Measurements from ENCODE around the gene RMND5B. TPM values are rescaled to one million over a fixed set of nuclear protein-coding genes. Genes with fewer than 3 reads are reported as not detected.

The RMND5B gene
- total RNA-seq, 1 donor from 2014 or later: 81.6 TPM

GRCh38 chr5:178152491-178153444 is 22.0 kb downstream of the RMND5B start:
- H3K27me3 ChIP-seq: no peaks in the 10 kb centered on the region
- peak overlapping the region; percentile 72 to 74 for H3K27ac ChIP-seq
- H3K9me3 ChIP-seq: no peaks in the 10 kb centered on the region
- peak overlapping the region; percentile 63 to 77 for H3K4me3 ChIP-seq
- peaks cover 22 to 39% of the 10 kb centered on the region in 2 donors for H3K36me3 ChIP-seq
- no peak for TF ChIP-seq CTCF (IDR thresholded peaks at IDR 0.05)
- intact Hi-C loops (cut with DNase I): loop anchor here (5.0 to 10.0 kb wide), 4 partner anchors 472 to 1405 kb away; partner anchors contain the start of genes CLK4, PRELID1, RAB24 and TMED9
- peaks cover 7 to 14% of the 10 kb centered on the region in 2 donors for H3K4me1 ChIP-seq
- DNase-seq (ENCODE audit: low spot score in 2 of 2): no peak

GRCh38 chr5:178153530-178154340 is 22.9 kb downstream of the RMND5B start, which contains the start of gene NHP2:
Gene NHP2 (minus strand): TSS chr5:178153885. CDS start chr5:178153817, 68 bp downstream.
- Histone ChIP-seq H3K9me3 (no peaks in the 10 kb centered on the region), H3K4me3 (peak within 1 kb of the TSS; percentile 63 to 77), H3K27ac (peak within 1 kb of the TSS; percentile 72 to 74), H3K27me3 (no peaks in the 10 kb centered on the region), H3K36me3 (peaks cover 12 to 29% of the 10 kb centered on the region in 2 donors), H3K4me1 (peaks cover 7 to 14% of the 10 kb centered on the region in 2 donors)
- no peak for TF ChIP-seq CTCF (IDR thresholded peaks at IDR 0.05)
- peak; percentile 92 to 99 for DNase-seq (ENCODE audit: low spot score in 2 of 2)
- intact Hi-C loops (cut with DNase I): loop anchor here (1.0 to 10.0 kb wide), 7 partner anchors 22 to 1404 kb away; partner anchors contain the start of genes CLK4, HNRNPAB, PHYKPL and PRELID1

GRCh38 chr5:178155065-178155464 is 24.3 kb downstream of the RMND5B start:
- TF ChIP-seq CTCF (IDR thresholded peaks at IDR 0.05): no peak
- Histone ChIP-seq H3K4me1 (peaks cover 7 to 14% of the 10 kb centered on the region in 2 donors), H3K9me3 (no peaks in the 10 kb centered on the region), H3K36me3 (peaks cover 0 to 16% of the 10 kb centered on the region in 2 donors), H3K4me3 (no peak overlapping the region), H3K27me3 (no peaks in the 10 kb centered on the region), H3K27ac (no peak overlapping the region)
- DNase-seq (ENCODE audit: low spot score in 2 of 2): no peak
- intact Hi-C loops (cut with DNase I): loop anchor here (2.0 to 10.0 kb wide), 4 partner anchors 78 to 850 kb away; partner anchors contain the start of genes CLK4, PHYKPL, PRELID1 and RAB24

GRCh38 chr5:178160176-178160575 is 29.4 kb downstream of the RMND5B start:
- no peaks in the 10 kb centered on the region for H3K27me3 ChIP-seq
- DNase-seq (ENCODE audit: low spot score in 2 of 2): peak in 1 of 2 donors; percentile 25
- TF ChIP-seq CTCF (IDR thresholded peaks at IDR 0.05): no peak
- H3K4me3 ChIP-seq: no peak overlapping the region
- H3K36me3 ChIP-seq: no peaks in the 10 kb centered on the region
- no peaks in the 10 kb centered on the region for H3K9me3 ChIP-seq
- intact Hi-C loops (cut with DNase I): no loop called here
- H3K4me1 ChIP-seq: peaks cover 0 to 2% of the 10 kb centered on the region in 2 donors
- H3K27ac ChIP-seq: no peak overlapping the region

GRCh38 chr5:178162481-178162880 is 31.7 kb downstream of the RMND5B start:
- intact Hi-C loops (cut with DNase I): no loop called here
- Histone ChIP-seq H3K27me3 (no peaks in the 10 kb centered on the region), H3K4me3 (no peak overlapping the region)

More at GRCh38 chr5:178162481-178162880, 31.7 kb downstream of the RMND5B start:
- peak in 1 of 2 donors; percentile 22 for DNase-seq (ENCODE audit: low spot score in 2 of 2)
- no peaks in the 10 kb centered on the region for H3K36me3 ChIP-seq
- H3K27ac ChIP-seq: no peak overlapping the region
- no peaks in the 10 kb centered on the region for H3K9me3 ChIP-seq
- TF ChIP-seq CTCF (IDR thresholded peaks at IDR 0.05): no peak
- H3K4me1 ChIP-seq: peaks cover 0 to 2% of the 10 kb centered on the region in 2 donors

Measured in ascending aorta (tissue), 2 donors.